SK-MEL-5 (cell line): Measurements from ENCODE around the gene TMEM214. TPM values are rescaled to one million over a fixed set of nuclear protein-coding genes. Genes with fewer than 3 reads are reported as not detected.
A peak's percentile ranks its signal among the peaks of the same experiment; 100 is the strongest.

Experiments
- DNase-seq: peaks from one replicate; pipeline ENCODE4 v3.0.0-alpha.2; 2016; ENCODE audit warnings: low read depth, low spot score
- in situ Hi-C: cut with HindIII; loops from 2 replicates; pipeline ENCODE4 v1.10.0; 2016; ENCODE audit warnings: low sequenced_read_pairs, high pct_unique_total_duplicates, low pct_unique_long_range_greater_than_20kb
- polyA plus RNA-seq, 2 experiments: library from polyadenylated mRNA; depleted of rRNA; stranded (reverse); fragments of >200 nt; gene quantifications; 2 replicates each; pipeline ENCODE4 v1.2.3, GENCODE V29; 2015
- total RNA-seq: library from RNA; depleted of rRNA; stranded (reverse); fragments of >200 nt; shearing (Covaris generic); gene quantifications from 2 replicates; pipeline ENCODE4 v1.2.3, GENCODE V29; 2014; rRNA removed

The TMEM214 gene, protein sequence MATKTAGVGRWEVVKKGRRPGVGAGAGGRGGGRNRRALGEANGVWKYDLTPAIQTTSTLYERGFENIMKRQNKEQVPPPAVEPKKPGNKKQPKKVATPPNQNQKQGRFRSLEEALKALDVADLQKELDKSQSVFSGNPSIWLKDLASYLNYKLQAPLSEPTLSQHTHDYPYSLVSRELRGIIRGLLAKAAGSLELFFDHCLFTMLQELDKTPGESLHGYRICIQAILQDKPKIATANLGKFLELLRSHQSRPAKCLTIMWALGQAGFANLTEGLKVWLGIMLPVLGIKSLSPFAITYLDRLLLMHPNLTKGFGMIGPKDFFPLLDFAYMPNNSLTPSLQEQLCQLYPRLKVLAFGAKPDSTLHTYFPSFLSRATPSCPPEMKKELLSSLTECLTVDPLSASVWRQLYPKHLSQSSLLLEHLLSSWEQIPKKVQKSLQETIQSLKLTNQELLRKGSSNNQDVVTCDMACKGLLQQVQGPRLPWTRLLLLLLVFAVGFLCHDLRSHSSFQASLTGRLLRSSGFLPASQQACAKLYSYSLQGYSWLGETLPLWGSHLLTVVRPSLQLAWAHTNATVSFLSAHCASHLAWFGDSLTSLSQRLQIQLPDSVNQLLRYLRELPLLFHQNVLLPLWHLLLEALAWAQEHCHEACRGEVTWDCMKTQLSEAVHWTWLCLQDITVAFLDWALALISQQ
- 76.8 and 88.5 TPM in 2 replicates for total RNA-seq
- 136 and 152 TPM in 2 replicates for polyA plus RNA-seq (2015; cell fraction: cytosol; rRNA removed)
- polyA plus RNA-seq (2015; cell fraction: nucleus; rRNA removed), result 270 and 304 TPM in 2 replicates

DNA sequence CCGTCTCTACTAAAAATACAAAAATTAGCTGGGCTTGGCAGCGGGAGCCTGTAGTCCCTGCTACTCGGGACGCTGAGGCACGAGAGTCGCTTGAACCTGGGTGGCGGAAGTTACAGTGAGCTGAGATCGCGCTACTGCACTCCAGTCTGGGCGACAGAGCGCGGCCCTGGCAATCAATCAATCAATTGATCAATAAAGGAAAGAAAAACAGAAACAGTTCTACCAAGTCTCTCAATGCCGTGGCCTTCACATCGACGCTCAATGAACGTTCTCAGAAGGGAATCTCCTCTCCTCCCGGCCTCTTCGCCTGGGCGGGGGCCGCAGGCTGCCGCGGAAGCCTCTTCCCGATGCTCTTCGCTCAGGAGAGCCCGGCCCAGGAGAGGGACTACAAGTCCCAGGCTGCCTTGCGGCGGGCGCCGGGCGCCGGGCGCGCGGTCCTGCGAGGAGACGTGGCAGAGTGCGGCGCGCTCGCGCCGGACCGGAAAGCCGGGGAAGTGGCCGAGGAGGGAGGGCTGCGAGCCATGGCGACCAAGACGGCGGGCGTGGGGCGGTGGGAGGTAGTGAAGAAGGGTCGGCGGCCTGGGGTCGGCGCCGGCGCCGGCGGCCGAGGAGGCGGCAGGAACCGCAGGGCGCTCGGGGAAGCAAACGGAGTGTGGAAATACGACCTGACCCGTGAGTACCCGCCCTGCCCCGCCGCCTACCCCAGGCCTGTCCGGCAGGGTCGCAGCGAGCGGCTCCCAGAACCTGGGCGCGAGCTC, at the start of gene TMEM214:
TMEM214 (plus strand) TSS at position 471 of the 758 bp plus-strand sequence; CDS start at position 522, 51 bp downstream.
- in situ Hi-C loops, result no loop called here
- DNase-seq, result peak; percentile 91

DNA sequence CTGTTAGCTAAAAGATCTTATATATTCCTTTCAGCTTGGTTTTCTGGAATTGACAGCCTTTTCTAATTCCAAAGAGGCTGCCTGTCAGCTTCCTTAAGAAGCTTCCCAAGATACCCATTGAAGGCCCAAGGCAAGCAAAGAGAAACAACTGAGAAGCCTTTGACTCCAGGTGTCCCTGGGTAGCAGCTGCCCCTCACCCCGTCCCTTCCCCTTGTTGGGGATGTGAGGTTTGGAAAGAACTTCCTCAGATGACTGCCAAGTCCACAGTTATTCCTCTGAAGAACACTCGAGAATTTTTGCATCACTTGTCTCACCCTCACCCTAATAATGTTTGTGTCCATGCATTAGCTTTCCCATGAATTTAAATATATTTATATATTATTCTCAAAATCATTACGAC, 49.0 kb upstream of the TMEM214 start:
- no peak for DNase-seq
- in situ Hi-C loops, result no loop called here

DNA sequence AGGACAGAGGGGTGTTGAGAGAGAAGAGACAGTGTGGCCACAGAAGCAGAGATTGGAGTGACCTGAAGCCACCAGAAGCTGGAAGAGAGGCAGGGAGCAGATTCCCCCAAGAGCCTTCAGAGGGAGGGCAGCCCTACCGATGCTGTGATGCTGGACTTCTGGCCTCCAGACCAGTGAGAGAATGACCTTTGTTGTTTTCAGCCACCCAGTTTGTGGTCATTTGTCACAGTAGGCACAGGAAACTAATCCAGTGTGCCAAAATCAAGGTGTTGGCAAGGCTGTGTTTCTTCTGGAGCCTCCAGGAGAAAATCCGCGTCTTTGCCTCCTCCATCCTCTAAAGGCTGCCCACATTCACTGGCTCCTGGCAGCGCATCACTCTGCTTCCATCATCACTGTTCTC, 47.0 kb upstream of the TMEM214 start:
- in situ Hi-C loops, result no loop called here
- DNase-seq, result no peak

DNA sequence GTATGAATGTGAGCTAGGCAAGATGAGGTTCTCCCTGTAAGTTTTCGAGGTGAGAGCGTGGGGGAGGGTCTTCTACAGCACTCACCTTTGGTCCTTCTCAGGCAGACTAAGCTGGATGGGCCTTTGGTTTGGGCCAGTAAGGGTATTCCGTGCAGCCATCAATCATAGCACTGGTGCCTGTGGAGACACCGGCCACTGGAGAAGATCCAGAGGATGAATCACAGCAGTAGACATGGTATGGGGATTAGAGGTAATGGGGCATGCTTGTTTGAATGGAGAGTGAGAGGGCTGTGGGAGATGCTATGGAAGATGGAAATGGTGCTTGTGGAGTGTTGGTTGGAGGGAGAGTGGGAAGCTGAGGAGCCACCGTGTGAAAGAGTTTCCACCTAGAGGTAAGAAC, 46.2 kb upstream of the TMEM214 start:
- in situ Hi-C loops, result no loop called here
- DNase-seq, result no peak

DNA sequence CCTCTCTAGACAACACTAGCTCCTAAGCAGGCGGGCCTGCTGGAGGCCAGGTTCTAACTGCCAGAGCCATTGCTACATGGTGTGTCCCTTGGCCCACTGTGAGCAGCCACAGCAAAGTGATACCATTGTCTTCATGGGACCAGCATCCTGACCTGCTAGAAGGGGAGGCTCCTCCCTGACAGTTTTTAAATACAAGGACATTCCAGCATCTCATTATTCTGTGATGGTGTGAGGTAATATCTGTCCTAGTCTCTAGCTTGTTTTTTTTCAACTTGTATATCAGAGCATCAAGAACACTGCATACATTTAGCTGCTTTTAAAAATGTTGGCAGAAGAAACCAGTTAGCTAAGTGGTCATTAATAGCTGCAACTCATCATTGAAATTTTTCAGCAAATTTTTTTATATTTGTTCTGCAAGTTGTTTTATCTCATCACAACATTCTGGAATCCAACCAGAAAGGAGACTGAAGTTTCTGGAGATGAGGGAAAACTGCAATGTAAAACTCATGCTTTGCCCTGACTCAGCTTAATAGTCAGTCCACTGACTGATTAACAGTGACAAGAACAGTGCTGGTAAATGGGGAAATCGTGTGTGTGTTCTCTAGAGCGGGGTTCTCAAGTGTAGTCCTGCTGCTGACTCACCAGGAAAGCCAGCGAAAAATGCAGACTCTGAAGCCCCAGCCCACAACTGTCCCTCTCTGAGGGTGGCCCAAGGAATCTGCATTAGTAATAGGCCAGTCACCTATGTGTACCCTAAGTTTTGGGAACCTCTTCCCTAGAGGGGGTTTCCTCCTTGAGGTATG, 44.5 kb upstream of the TMEM214 start:
- in situ Hi-C loops, result no loop called here

DNA sequence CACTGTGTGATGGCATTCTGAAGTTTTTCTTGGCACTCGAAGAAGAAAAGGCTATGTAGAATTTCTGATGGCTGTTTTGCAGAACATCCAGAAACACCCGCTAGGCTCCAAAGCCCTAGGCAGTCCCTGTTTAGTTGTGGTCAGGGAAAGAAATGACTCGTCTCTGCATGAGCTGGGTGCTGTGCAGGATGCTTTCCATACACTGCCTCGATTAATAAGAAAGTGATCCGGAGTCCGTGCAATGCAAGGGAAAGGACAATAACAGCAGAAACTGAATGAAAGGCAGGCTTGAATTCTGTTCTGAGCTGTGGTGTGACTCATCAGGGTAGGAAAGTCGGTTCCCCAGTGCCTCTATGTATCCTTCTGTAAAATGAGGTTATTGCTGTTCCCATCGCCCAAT, 43.6 kb upstream of the TMEM214 start:
- in situ Hi-C loops, result no loop called here
- DNase-seq, result peak; percentile 60

More for the DNA sequence above, 44.5 kb upstream of the TMEM214 start:
- DNase-seq, result no peak

DNA sequence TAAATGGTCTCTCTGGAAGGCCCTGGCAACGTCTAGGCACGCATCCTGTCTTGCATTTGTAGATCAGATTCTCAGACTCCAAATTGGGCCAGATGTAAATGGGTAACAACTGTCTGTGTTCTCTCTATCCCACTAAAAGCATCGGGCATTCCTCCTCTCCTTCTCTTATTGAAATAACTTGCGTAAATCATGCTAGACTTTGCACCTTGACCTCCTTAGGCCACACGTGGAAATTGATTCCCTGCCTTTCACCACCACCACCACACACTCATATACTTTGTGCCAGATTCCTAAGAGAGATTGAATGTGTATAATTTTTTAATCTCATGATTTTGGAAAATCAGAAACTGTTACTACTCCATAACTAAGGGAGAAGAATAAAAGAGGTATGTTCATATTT, 41.0 kb upstream of the TMEM214 start:
- in situ Hi-C loops, result no loop called here
- DNase-seq, result no peak

DNA sequence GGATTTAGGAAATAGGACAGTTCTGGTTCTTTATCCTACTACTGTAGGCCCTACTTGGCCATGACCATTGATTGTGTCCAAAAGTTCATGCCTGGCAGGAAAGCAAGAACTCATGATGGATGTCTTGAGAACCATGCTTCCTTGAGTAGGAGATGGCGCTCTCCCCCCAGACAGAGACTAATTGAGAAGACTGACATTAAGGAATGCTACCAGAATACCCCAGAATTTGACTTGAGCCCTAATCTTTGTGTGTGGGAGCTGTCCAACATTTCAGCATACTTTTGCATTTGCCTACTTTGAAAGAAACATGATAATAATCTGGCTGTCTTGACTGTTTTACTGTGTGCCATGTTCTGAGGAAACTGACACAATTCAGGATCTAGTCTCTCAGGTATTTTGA, 39.0 kb upstream of the TMEM214 start:
- DNase-seq, result no peak
- in situ Hi-C loops, result no loop called here

DNA sequence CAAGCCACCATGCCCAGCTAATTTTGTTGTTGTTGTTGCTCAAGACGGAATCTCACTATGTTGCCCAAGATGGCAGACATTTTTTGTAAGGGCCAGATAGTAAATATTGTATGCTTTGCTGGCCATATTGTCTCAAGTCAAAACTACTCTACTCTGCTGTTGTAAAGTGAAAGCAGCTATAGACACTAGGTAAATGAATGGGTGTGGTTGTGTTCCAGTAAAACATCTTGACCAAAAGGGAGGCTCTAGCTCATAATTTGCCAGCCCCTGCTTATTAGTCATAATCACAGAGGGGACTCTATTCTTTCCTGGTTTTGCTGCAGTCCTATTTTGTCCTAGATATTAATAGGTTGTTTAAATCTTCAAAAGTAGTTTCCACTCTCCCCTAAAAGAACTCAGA, 37.8 kb upstream of the TMEM214 start:
- no peak for DNase-seq
- in situ Hi-C loops, result no loop called here

DNA sequence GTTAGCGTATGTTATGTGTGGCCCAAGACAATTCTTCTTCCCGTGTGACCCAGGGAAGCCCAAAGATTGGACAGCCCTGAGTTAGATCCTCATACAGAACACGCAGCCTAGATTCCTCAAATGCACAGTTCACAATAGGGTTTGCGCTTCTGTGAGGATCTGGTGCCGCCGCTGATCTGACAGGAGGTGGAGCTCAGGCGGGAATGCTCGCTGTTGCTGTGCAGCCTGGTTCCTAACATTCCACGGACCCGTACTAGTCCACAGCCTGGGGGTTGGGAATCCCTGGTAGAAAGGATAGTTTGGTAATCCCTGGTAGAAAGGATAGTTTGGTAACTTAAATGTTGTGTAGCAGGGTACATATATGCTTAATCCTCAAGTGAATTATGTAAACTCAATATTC, 35.4 kb upstream of the TMEM214 start:
- in situ Hi-C loops, result no loop called here
- DNase-seq, result no peak

DNA sequence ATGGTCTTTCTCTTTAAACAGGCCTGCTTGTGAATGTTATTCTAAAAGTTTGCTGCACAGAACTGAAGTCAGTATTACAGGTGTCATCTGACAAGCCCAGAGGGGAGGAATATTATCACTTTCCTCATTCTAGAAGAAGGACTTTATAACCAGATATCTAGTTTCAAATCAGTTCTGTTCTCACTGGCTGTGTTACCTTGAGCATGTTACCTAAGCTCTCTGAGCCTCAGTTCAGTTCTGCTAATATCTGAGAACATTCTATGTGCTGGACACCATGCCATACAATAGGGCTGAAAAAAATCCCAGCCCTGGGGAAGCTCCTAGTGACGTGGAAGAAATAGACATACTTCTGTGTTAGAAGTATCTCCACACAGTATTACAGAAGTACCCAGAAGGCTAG, 34.4 kb upstream of the TMEM214 start:
- in situ Hi-C loops, result no loop called here
- DNase-seq, result no peak

DNA sequence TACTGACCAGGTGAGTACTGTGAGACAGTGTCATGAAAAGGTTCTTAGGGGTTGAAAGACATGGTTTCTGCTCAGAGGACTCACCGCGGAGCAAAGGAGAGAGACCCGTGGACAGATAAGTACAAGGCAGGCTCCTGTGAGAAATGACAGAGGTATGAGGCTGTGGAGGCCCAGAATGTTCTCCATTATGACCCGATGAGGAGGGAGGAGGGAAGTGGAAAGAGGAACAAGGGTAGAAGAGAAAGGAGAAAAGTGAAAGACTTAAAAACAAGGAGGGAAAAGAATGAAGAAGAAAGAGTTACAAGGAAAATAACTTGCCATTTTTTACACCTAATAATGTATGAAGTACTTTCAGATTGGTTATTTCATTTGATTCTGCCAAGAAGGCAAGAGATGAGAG, 32.5 kb upstream of the TMEM214 start:
- in situ Hi-C loops, result no loop called here
- DNase-seq, result no peak

DNA sequence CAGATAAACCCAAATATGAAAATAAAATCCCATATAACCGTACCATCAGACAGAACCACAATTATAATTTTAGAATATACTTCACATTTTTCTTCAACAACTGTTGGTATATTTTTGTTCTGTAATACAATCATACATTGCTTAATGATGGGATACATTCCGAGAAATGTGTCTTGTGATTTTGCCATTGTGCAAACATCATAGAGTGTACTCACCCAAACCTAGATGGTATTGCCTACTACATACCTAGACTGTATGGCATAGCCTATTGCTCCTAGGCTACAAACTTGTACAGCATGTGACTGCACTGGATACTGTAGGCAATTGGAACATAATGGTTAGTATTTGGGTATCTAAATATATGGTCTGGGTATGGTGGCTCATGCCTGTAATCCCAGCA, 31.8 kb upstream of the TMEM214 start:
- in situ Hi-C loops, result no loop called here
- no peak for DNase-seq

DNA sequence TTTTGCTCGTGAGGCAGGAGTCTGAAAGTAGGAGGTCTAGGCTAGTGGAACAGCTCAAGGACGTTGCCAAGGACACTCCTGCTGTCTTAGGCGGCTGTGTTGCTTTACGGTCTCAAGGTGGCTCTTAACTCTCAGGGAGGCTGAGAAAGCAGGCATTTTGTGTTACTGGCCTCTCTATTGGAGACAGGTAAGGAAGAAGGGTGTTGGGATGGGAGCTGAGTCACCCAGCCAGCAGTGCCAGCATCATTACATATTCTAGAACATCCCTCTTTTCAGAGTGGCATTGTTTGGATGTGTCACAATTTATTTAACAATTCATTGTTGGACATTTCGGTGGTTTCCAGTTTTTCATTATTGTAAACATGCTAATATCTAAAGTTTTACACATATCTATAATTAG, 30.8 kb upstream of the TMEM214 start:
- in situ Hi-C loops, result no loop called here
- no peak for DNase-seq

DNA sequence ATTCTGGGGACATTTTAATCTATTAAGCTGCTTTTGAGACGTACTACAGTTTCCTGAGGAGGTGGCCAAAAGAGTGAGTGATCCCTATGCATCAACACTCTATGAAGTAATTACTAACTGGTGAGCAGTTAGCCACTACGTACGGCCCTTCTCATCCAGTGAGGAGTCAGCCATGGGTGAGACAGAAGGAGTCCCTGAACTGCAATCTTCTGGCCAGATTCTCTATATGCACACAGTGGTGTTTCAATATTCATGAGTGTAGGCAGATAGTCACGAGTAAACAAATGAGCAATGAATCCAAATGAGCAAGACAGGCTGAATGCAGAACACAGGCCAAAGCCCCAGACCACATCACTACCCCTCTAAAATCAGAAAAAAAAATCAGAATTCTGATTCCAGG, 29.8 kb upstream of the TMEM214 start:
- in situ Hi-C loops, result no loop called here
- no peak for DNase-seq

DNA sequence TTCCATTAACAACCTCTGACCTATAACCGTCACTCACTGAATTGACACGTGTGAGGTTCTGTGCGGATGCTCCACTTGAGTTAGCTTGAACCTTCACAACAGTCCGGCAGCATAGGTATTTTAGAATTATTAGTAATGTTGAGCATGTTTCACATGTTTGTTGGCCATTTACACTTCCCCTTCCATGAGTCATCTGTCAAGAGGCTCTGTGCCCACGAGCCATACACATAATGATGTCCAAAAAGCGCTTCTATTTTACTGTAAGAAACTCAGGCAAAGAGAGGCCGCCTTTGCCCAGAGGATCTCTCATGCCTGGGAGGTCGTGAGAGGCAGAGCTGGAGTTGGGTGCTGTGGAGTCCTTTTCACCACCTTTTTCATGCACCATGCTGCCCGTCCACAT, 28.9 kb upstream of the TMEM214 start:
- in situ Hi-C loops, result no loop called here
- no peak for DNase-seq

DNA sequence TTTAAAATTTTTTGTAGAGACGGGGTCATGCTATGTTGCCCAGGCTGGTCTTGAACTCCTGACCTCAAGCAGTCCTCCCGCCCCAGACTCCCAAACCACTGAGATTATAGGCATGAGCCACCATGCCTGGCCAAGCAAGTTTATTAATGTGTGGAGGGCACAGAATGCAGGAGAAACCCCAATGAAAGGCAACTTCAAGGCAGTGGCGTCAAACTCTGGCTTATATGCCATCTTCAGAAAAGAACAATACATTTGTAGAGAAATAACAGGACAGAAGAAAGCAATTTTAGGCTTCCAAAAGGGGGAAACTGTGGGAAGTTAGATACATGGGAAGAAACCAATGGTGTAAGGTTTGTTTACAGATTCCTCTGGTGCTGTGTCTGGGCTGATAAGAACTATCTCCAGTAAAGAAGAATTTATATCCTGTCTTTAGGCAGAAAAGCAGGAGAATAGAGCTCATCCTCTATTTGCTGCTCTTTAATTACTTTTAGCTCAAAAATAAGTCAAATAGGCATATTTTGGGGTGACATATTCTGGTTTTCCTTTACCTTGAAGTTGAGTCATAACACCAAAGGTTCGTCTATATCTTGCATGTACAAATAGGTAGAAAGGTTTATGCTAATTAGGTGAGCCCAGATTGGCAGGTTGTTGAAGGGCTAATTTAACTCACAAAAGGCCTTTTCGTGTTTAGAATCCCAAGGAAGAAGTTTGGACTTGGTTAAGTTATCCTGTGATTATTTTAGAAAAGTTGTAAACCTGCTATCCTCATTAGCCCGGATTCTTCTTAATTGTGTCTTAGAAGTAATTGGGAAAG, 26.0 kb upstream of the TMEM214 start:
- in situ Hi-C loops, result no loop called here
- no peak for DNase-seq
